GM12891 (cell line): ENCODE results near the gene CHRM5.

ENCODE experiments used
- DNase-seq: peaks from one replicate; pipeline ENCODE4 v3.0.0; 2011; ENCODE audit warnings: low spot score; ENCODE audit not compliant: insufficient read length
- FAIRE-seq: peaks from 2 replicates; lab custom pipeline; 2011; peaks lifted over from hg19 to GRCh38; lab: Jason Lieb, UNC
- PAX5 ChIP-seq: IDR thresholded peaks from 2 replicates; pipeline ENCODE4 v1.6.1; 2011; ENCODE audit warnings: low read length, moderate library complexity, mild to moderate bottlenecking; ENCODE audit not compliant: insufficient read depth, severe bottlenecking
- POLR2A ChIP-seq: IDR thresholded peaks from 2 replicates; pipeline ENCODE4 v1.6.1; 2011; ENCODE audit warnings: low read depth, low read length, control low read depth
- POLR2AphosphoS5 ChIP-seq: IDR thresholded peaks from 2 replicates; pipeline ENCODE4 v1.6.1; 2011; ENCODE audit warnings: low read depth, low read length, control low read depth
- POU2F2 ChIP-seq: IDR thresholded peaks from 2 replicates; pipeline ENCODE4 v1.6.1; 2011; ENCODE audit warnings: low read depth, mild to moderate bottlenecking, control low read depth, low read length, moderate library complexity
- SPI1 ChIP-seq: IDR thresholded peaks from 2 replicates; pipeline ENCODE4 v1.6.1; 2011; ENCODE audit warnings: low read depth, low read length, control low read depth
- TAF1 ChIP-seq: IDR thresholded peaks from 2 replicates; pipeline ENCODE4 v1.6.1; 2011; ENCODE audit warnings: low read depth, low read length, control low read depth

Gene CHRM5

DNA sequence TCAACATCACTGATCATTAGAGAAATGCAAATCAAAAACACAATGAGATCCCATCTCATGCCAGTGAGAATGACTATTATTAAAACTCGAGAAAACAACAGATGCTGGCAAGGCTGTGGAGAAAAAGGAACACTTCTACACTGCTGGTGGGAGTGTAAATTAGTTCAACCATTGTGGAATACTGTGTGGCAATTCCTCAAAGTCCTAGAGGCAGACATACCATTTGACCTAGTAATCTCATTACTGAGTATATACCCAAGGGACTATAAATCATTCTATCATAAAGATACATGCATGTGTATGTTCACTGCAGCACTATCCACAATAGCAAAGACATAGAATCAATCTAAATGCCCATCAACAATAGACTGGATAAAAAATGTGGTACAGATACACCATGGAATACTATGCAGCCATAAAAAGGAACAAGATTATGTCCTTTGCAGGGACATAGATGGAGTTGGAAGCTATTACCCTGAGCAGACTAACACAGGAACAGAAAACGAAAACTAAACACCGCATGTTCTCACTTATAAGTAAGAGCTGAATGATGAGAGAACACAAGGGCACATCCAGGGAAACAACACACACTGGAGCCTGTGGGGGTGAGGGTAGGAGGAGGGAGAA lies 85.9 kb downstream of the CHRM5 start:
- FAIRE-seq (no peak), DNase-seq (no peak)
- no peak for TF ChIP-seq POU2F2

GRCh38 chr15:34055868-34056595 lies 87.7 kb downstream of the CHRM5 start:
- FAIRE-seq (no peak), DNase-seq (no peak)
- TF ChIP-seq SPI1 (no peak), POU2F2 (no peak), POLR2AphosphoS5 (no peak)

- DNase-seq (no peak), FAIRE-seq (no peak)
- TF ChIP-seq TAF1 (no peak), POLR2AphosphoS5 (no peak), POLR2A (no peak), PAX5 (no peak), POU2F2 (no peak), SPI1 (no peak)
Observed at GRCh38 chr15:34056911-34057310, 88.6 kb downstream of the CHRM5 start.

DNA sequence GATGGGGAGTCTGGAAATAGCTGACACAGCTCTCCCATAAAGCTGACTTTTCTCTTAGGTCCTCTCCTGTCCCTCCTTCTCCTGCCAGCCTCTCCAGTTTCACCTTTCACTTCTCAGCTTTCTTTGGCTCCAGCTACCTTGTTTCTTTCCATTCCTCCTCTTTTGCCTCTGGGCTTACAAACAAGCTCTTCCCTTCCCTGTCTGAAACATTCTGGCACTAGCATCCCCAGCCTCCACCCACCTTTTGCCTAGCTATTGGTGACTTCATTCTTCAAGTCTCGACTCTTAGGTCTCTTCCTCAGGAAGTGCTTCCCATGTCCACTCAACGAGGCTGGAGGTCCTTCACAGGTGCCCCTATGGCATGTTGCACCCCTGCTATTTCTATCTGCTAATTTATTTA lies 91.2 kb downstream of the CHRM5 start:
- TF ChIP-seq POU2F2 (no peak), TAF1 (no peak), SPI1 (no peak), POLR2AphosphoS5 (no peak), POLR2A (no peak)
- DNase-seq (no peak), FAIRE-seq (no peak)

DNA sequence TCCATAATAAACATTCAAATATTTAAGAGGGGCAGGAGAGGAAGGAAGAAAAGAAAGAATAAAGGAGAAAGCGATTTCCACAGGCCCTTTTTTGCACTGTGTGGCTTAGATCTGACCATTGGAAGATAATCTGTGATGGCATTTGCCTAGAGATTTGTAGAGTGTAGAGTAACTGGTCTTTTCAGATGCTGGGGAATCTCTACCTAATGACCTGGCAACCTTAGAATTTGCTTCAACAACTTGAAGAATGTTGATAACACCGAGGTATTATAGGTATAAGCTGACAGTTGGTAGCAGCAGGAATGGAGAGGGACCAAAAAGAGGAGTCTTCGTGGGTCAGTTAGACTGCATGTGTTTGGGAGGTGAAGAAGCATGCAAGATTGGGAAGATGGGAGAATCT lies 91.6 kb downstream of the CHRM5 start:
- FAIRE-seq (no peak), DNase-seq (no peak)
- TF ChIP-seq PAX5 (no peak), SPI1 (no peak), POLR2AphosphoS5 (no peak), POLR2A (no peak), POU2F2 (no peak), TAF1 (no peak)

- FAIRE-seq (no peak), DNase-seq (no peak)
- TF ChIP-seq POLR2A (no peak), PAX5 (no peak), POU2F2 (no peak), TAF1 (no peak), POLR2AphosphoS5 (no peak), SPI1 (no peak)
Observed at GRCh38 chr15:34064438-34064837, 96.1 kb downstream of the CHRM5 start.

DNA sequence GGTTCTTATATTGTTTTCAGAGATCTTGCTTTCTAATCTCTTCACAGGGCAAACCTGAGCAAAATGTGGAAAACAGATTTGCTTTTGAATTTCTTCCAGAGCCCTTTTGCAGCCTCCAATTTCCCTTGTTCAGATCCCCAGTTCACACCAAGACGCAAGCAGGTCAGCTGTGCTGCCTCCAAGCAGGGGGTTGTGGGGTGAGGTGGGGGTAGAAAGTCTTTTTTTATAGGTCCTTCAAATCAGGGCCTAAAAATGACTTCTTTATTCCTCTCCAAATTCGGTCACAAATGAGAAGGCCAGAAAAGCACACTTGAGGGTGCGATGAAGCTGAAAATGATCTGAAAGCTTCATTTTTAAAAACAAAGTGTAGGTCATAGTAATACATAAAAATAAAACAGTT lies 97.0 kb downstream of the CHRM5 start:
- TF ChIP-seq TAF1: no peak
- TF ChIP-seq PAX5: no peak
- TF ChIP-seq POLR2AphosphoS5: no peak
- TF ChIP-seq SPI1: no peak
- TF ChIP-seq POU2F2: no peak
- TF ChIP-seq POLR2A: no peak

DNA sequence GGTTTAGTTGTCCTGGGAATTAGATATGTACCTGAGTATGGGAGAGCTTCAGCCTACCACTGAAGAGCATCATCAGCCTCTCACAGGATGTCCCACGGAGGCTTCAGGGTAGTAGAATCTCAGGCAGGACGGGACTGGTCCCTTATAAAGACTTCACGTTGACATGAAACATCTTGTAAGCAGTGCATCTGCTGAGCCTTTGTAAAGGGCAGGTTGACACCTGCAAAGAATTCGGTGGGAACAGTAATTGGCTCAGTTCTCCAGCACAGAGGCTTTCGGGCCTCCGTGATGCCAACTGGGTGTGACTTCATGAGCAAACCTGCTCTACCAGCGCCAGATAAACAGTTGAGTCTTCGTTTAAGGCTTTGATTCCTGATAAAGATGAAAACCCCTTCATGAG lies 97.6 kb downstream of the CHRM5 start:
- no peak for FAIRE-seq
- TF ChIP-seq PAX5 (no peak), POU2F2 (no peak), POLR2AphosphoS5 (no peak), POLR2A (no peak)

More for the DNA sequence above, 97.0 kb downstream of the CHRM5 start:
- DNase-seq: no peak
- no peak for FAIRE-seq

DNA sequence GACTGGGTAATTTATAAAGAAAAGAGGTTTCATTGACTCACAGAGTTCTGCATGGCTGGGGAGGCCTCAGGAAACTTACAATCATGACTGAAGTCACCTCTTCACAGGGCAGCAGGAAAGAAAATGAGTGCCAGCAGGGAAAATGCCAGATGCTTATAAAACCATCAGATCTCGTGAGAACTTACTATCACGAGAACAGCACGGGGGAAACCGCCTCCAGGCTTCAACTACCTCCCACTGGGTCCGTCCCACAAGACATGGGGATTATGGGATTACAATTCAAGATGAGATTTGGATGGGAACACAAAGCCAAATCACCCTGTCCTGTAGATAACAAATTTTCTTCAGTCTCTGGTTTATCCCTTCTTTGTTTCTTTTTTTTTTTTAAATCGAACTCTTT lies 101.7 kb downstream of the CHRM5 start:
- no peak for DNase-seq
- FAIRE-seq: no peak
- TF ChIP-seq POU2F2: no peak
- no peak for TF ChIP-seq TAF1
- no peak for TF ChIP-seq POLR2AphosphoS5
- no peak for TF ChIP-seq POLR2A
- TF ChIP-seq PAX5: no peak
- TF ChIP-seq SPI1: no peak

More for the DNA sequence above, 97.6 kb downstream of the CHRM5 start:
- DNase-seq: no peak

DNA sequence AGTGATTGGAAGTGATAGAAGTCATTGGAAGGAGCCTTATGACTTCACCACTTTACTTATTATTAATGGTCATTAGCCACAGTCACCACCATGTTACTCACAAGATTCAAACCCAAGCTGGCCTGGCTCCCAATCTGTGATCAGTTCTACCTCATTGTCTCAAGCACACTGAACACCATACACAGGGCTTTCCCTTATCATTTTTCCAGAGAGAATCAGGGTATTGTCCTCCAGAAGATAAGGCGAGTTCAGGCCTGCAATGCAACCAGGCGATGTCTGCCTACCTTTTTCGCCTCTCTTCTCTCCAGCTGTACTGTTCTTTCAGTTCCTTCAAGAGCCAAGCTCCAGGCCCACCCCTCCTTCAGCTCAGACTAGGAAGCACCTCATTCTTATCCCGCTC lies 108.5 kb downstream of the CHRM5 start:
- no peak for DNase-seq
- TF ChIP-seq PAX5 (no peak), POU2F2 (no peak), TAF1 (no peak), POLR2AphosphoS5 (no peak), POLR2A (no peak), SPI1 (no peak)
- no peak for FAIRE-seq
